Hematopoietic multipotent progenitor cell treated with erythropoietin and hydrocortisone succinate and interleukin-3 and kit ligand, for 17 days (in vitro differentiated cells): ENCODE measurements around the gene NABP1.
"Not testable (repeated sequence)": the region's sequence is repeated elsewhere in the genome, so short reads cannot be mapped to it uniquely, and the experiment has no call there.

Experiments used
- DNase-seq: peaks from one replicate; pipeline ENCODE4 v3.0.0-alpha.2; 2015; ENCODE audit warnings: low spot score

The NABP1 gene

GRCh38 chr2:191677646-191678436, at the start of gene NABP1:
Gene NABP1, plus strand, starts transcription at chr2:191678136. Its CDS starts 479 bp downstream, at chr2:191678615.
- DNase-seq, result peak; percentile 97

GRCh38 chr2:191629001-191629453, 48.9 kb upstream of the NABP1 start:
- DNase-seq, result no peak

GRCh38 chr2:191629976-191630712, 47.8 kb upstream of the NABP1 start:
- DNase-seq, result no peak

GRCh38 chr2:191631754-191632153, 46.2 kb upstream of the NABP1 start:
- no peak for DNase-seq

GRCh38 chr2:191632426-191632825, 45.5 kb upstream of the NABP1 start:
- DNase-seq, result no peak

- no peak for DNase-seq
Observed at GRCh38 chr2:191634791-191635190, 43.1 kb upstream of the NABP1 start.

GRCh38 chr2:191635333-191636234, 42.4 kb upstream of the NABP1 start:
- no peak for DNase-seq

- DNase-seq, result no peak
Observed at GRCh38 chr2:191636235-191636543, 41.7 kb upstream of the NABP1 start.

- DNase-seq, result no peak
Observed at GRCh38 chr2:191636586-191636985, 41.4 kb upstream of the NABP1 start.

GRCh38 chr2:191637182-191638078, 40.5 kb upstream of the NABP1 start:
- DNase-seq, result peak; percentile 10

GRCh38 chr2:191638079-191638801, 39.7 kb upstream of the NABP1 start:
- DNase-seq, result no peak

- DNase-seq, result no peak
Observed at GRCh38 chr2:191638802-191639172, 39.1 kb upstream of the NABP1 start.

GRCh38 chr2:191641609-191642008, 36.3 kb upstream of the NABP1 start:
- DNase-seq, result no peak

GRCh38 chr2:191642541-191642940, 35.4 kb upstream of the NABP1 start:
- no peak for DNase-seq

- DNase-seq, result no peak
Observed at GRCh38 chr2:191643429-191643828, 34.5 kb upstream of the NABP1 start.

- not testable (repeated sequence) for DNase-seq
Observed at GRCh38 chr2:191644613-191645012, 33.3 kb upstream of the NABP1 start.

- no peak for DNase-seq
Observed at GRCh38 chr2:191645032-191645431, 32.9 kb upstream of the NABP1 start.

- no peak for DNase-seq
Observed at GRCh38 chr2:191645434-191646162, 32.3 kb upstream of the NABP1 start.

GRCh38 chr2:191646163-191646902, 31.6 kb upstream of the NABP1 start:
- no peak for DNase-seq
